IPS DF 6.9 (cell line): Measurements from ENCODE around the gene MAD1L1.

Experiments used
- DNase-seq: peaks from one replicate; pipeline ENCODE4 v3.0.0-alpha.2; 2013; ENCODE audit warnings: low read depth, low spot score
- H3K27ac ChIP-seq: one replicate; pipeline ENCODE4 v1.5.1; 2013; ENCODE audit warnings: low read length, control low read depth
- H3K27me3 ChIP-seq: 2 replicates; pipeline ENCODE4 v1.6.1; 2013; ENCODE audit warnings: mild to moderate bottlenecking, low read length; ENCODE audit not compliant: control insufficient read depth, insufficient read depth
- H3K36me3 ChIP-seq: 2 replicates; pipeline ENCODE4 v1.6.1; 2013; ENCODE audit warnings: low read length; ENCODE audit not compliant: control insufficient read depth, insufficient read depth
- H3K4me1 ChIP-seq: 2 replicates; pipeline ENCODE4 v1.6.1; 2013; ENCODE audit warnings: low read length; ENCODE audit not compliant: control insufficient read depth, insufficient read depth
- H3K4me3 ChIP-seq: 2 replicates; pipeline ENCODE4 v1.5.1; 2013; ENCODE audit warnings: mild to moderate bottlenecking, low read length
- H3K9me3 ChIP-seq: 2 replicates; pipeline ENCODE4 v1.6.1; 2013; ENCODE audit warnings: low read length, inconsistent platforms; ENCODE audit not compliant: control insufficient read depth, insufficient read depth
- WGBS: extraction: QIAGEN DNeasy Blood & Tissue Kit; methylation state at CpG from one replicate; pipeline ENCODE4 v1.1.7; 2013; ENCODE audit warnings: mixed read lengths, missing lambda C conversion rate; ENCODE audit not compliant: insufficient read length, insufficient coverage; 5-methylcytosine and 5-hydroxymethylcytosine counted together

Gene MAD1L1

GRCh38 chr7:2251841-2252771 is 19.4 kb upstream of the MAD1L1 start:
- no peak for DNase-seq
- Histone ChIP-seq H3K27me3 (no peaks in the 10 kb centered on the region), H3K4me1 (no peaks in the 10 kb centered on the region), H3K9me3 (no peaks in the 10 kb centered on the region), H3K4me3 (no peak overlapping the region), H3K36me3 (peaks cover 20% of the 10 kb centered on the region), H3K27ac (no peak overlapping the region)
- WGBS: no CpG with 5 or more reads among the region's 24 CpGs

DNA sequence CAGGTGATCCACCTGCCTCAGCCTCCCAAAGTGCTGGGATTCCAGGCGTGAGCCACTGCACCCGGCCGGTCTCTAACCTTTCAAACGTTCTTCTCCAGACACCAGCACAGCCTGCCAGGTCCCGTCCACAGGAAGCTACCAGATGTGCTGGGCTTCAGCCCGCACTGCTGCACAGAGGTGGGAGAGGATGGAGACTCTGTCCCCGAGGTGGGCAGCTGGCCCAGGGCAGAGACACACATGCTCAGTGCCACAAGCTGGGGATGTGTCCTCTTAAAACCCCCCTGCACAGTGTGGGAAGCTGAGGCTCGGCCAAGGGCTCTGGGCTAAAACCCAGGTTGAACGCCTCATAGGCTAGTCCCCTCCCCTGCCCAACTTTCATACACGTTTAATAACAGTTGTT is 18.6 kb upstream of the MAD1L1 start:
- H3K4me3 ChIP-seq: no peak overlapping the region
- no peaks in the 10 kb centered on the region for H3K4me1 ChIP-seq
- H3K27ac ChIP-seq: no peak overlapping the region
- no peaks in the 10 kb centered on the region for H3K27me3 ChIP-seq
- no peak for DNase-seq
- peaks cover 16% of the 10 kb centered on the region; the same call in 1 of the 2 replicates for H3K36me3 ChIP-seq
- H3K9me3 ChIP-seq: no peaks in the 10 kb centered on the region
- WGBS: no CpG with 5 or more reads among the region's 10 CpGs

DNA sequence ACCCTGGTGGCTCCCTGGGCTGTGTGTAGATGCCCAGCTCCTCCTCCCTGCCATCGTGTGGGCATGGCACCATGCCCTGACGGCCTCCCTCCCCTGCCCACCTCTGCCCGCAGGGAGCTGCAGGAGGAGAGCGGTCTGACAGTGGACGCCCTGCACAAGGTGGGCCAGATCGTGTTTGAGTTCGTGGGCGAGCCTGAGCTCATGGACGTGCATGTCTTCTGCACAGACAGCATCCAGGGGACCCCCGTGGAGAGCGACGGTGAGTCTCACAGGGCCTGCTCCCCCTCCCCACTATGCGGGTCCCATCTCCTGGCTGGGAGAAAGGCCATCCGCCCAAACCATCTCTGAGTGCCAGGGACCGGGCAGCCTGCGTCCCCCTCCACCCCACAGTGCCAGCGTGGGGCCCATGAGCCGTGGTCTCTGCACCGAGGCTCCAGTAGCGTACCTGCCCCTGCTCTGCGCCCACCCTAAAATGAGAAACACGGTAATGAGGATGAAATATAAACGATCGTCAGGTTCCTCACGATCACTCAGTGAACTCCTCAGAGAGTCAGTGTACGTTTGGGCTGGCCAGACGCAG is 17.1 kb upstream of the MAD1L1 start:
- peaks cover 13% of the 10 kb centered on the region; the same call in 1 of the 2 replicates for H3K36me3 ChIP-seq
- WGBS: no CpG with 5 or more reads among the region's 27 CpGs
- no peaks in the 10 kb centered on the region; the same call in 1 of the 2 replicates for H3K4me1 ChIP-seq
- no peak for DNase-seq
- no peaks in the 10 kb centered on the region for H3K27me3 ChIP-seq
- no peak overlapping the region for H3K27ac ChIP-seq
- H3K4me3 ChIP-seq: no peak overlapping the region
- no peaks in the 10 kb centered on the region for H3K9me3 ChIP-seq

GRCh38 chr7:2248984-2249694 is 16.4 kb upstream of the MAD1L1 start:
- no CpG with 5 or more reads among the region's 24 CpGs for WGBS

GRCh38 chr7:2247141-2247995 is 14.6 kb upstream of the MAD1L1 start:
- Histone ChIP-seq H3K9me3 (no peaks in the 10 kb centered on the region), H3K4me1 (peaks cover 4% of the 10 kb centered on the region), H3K27me3 (no peaks in the 10 kb centered on the region), H3K27ac (no peak overlapping the region), H3K4me3 (no peak overlapping the region), H3K36me3 (peaks cover 8% of the 10 kb centered on the region; the same call in 1 of the 2 replicates)
- no peak for DNase-seq
- WGBS: no CpG with 5 or more reads among the region's 36 CpGs

More at GRCh38 chr7:2248984-2249694, 16.4 kb upstream of the MAD1L1 start:
- H3K4me1 ChIP-seq: no peaks in the 10 kb centered on the region; the same call in 1 of the 2 replicates
- H3K27ac ChIP-seq: no peak overlapping the region
- no peak overlapping the region for H3K4me3 ChIP-seq
- H3K36me3 ChIP-seq: peaks cover 10% of the 10 kb centered on the region; the same call in 1 of the 2 replicates
- H3K27me3 ChIP-seq: no peaks in the 10 kb centered on the region
- no peaks in the 10 kb centered on the region for H3K9me3 ChIP-seq
- no peak for DNase-seq

- Histone ChIP-seq H3K4me3 (no peak overlapping the region), H3K27ac (no peak overlapping the region), H3K36me3 (peaks cover 8% of the 10 kb centered on the region; the same call in 1 of the 2 replicates), H3K4me1 (peaks cover 4% of the 10 kb centered on the region), H3K9me3 (no peaks in the 10 kb centered on the region), H3K27me3 (no peaks in the 10 kb centered on the region)
- DNase-seq: no peak
- whole genome bisulfite sequencing: no CpG with 5 or more reads among the region's 22 CpGs
Observed at GRCh38 chr7:2245883-2246675, 13.3 kb upstream of the MAD1L1 start.

DNA sequence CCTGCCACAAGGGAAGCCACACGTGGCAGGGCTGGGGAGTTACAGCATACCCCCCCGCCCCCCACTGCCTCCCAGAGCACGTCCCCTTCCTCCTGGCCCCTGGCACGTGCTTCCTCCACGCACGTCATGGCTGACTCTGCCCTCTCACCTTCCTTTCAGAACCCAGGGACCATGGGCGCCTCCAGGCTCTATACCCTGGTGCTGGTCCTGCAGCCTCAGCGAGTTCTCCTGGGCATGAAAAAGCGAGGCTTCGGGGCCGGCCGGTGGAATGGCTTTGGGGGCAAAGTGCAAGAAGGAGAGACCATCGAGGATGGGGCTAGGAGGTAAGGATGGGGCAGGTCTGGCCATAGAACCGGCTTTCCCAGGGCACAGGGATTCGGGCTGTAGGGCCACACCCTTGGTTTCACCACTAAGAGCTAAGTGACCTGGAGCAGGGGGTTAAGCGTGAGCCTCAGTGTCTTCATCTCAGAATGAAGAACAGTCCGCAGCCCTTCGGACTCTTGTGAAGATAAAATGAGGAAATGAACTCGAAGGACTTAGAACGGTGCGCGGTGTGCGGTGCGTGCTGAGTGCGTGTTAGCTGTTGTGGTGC is 11.8 kb upstream of the MAD1L1 start:
- no peaks in the 10 kb centered on the region for H3K27me3 ChIP-seq
- DNase-seq: no peak
- WGBS: 100% methylated on average over 6 of the region's 25 CpGs
- no peak overlapping the region for H3K4me3 ChIP-seq
- H3K9me3 ChIP-seq: no peaks in the 10 kb centered on the region
- H3K36me3 ChIP-seq: peaks cover 4% of the 10 kb centered on the region
- H3K27ac ChIP-seq: no peak overlapping the region
- peaks cover 4% of the 10 kb centered on the region for H3K4me1 ChIP-seq

DNA sequence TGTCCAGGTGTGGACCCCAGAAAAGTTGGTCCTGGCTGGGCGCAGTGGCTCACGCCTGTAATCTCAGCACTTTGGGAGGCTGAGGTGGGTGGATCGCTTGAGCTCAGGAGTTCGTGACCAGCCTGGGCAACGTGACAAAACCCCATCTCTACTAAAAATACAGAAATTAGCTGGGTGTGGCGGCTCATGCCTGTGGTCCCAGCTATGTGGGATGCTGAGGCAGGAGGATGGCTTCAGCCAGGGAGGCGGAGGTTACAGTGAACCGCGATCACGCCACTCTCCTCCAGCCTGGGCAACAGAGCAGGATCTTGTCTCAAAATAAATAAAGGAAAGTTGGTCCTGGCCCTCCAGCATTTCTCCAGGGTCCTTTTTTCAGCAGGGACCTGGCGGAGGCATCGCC is 10.7 kb upstream of the MAD1L1 start:
- Histone ChIP-seq H3K27ac (no peak overlapping the region), H3K27me3 (no peaks in the 10 kb centered on the region), H3K4me3 (no peak overlapping the region), H3K4me1 (peaks cover 4% of the 10 kb centered on the region), H3K9me3 (no peaks in the 10 kb centered on the region), H3K36me3 (peaks cover 11% of the 10 kb centered on the region)
- WGBS: no CpG with 5 or more reads among the region's 12 CpGs
- DNase-seq: no peak
